Myocyte (in vitro differentiated cells): ENCODE data around the gene UNC5B. TPM values are rescaled to one million over a fixed set of nuclear protein-coding genes. Genes with fewer than 3 reads are reported as not detected.

Source experiments
- DNase-seq: peaks from one replicate; pipeline ENCODE4 v3.0.0-alpha.2; 2012; ENCODE audit warnings: low read depth
- total RNA-seq: library from RNA; depleted of rRNA; stranded (reverse); fragments of >200 nt; gene quantifications from 2 replicates; pipeline ENCODE4 v1.2.3, GENCODE V29; 2014

Gene UNC5B
- total RNA-seq, 1 donor from 2014 or later, result 3.6 TPM

DNA sequence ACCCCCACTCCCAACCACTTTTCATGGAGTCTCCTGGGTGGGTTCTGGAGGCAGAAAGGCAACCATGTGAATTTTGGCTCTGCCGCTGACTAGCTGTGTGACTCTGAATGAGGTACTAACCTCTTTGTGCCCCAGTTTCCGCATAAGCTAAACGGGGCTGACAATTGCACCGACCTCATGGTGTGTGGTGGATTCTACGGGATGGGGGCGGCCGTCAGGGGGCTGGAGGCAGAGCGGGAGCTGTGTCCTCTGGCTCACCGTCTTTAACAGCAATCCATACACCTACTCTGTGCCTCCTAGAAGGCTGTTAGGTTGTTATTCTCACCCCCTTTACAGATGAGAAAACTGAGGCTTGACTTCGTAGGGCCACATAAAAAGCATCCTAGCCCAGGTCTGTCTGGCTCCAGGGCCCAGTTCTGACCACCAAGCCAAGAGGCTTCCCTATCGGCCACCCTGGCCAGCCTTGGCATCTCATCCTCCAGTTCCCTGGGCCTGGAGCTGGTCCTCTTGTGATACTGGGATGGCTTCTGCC, 102.4 kb downstream of the UNC5B start:
- no peak for DNase-seq

DNA sequence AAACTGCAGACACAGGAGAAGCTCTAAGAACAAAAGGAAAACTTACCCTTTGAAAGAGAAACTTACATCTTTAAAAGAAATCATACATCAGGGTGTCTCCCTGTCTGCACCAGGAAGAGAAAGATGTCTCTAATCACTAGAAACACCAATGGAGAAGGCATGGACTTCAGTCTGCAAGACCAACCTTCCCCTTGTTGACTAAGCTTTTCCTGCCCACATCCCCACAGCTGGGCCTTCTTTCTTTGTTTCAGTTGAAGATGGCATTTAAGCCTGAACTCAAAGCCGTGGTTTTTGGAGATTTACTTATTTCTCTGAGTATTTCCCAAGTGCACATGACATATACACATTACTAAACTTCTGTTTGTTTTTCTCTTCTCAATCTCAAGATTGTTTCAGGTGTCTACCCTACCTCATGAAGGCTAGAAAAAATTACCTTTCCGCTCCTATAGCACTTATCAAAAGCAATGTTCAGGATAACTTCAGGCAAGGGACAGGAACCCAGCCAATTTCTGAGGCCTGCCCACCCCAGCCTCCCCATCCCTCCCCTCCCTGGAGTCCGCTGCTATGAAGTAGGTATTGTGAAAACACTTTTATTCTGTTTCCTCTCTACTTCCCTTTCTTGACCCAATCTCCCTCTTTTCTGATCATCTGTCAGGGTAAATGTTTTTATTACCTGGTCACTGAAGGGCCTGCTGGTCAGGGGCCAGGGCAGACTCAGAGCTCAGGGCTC, 103.9 kb downstream of the UNC5B start:
- DNase-seq, result no peak

DNA sequence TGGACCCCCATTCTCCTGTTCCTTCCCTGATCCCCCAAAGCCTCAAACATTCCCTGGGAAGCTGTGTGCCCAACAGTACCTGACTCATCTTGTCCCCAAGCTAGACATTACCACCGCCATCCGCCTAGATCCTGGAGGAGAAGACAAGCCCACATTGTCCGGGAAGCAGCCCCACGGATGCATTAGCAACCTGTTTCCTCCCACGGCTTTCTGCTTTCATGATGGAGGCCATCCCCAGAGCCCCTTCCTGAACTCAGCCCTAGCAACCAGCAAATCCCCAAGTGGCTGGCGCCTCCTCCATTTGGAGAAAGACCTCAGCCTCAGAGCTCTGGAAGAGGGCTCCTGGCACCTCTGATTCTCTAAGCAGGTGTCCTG, 104.4 kb downstream of the UNC5B start:
- no peak for DNase-seq

DNA sequence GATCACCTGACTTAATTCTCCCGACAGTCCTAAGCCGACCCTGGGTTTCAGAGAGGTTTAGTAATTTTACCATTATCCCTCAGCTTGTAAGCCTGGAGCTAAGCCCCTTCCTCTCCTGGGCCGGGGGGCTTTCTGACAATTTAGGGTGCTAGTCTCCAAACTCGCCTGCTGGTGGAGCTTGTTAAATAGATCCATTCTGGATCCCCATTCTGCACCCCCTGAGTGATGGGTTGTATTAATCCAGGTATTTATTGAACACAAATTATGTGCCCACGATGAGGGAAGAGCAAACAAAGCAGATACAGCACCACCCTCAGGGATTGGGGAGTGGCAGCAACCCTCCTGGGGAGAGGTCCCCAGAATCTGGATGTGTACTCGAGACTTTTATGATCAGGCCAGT, 105.4 kb downstream of the UNC5B start:
- no peak for DNase-seq

DNA sequence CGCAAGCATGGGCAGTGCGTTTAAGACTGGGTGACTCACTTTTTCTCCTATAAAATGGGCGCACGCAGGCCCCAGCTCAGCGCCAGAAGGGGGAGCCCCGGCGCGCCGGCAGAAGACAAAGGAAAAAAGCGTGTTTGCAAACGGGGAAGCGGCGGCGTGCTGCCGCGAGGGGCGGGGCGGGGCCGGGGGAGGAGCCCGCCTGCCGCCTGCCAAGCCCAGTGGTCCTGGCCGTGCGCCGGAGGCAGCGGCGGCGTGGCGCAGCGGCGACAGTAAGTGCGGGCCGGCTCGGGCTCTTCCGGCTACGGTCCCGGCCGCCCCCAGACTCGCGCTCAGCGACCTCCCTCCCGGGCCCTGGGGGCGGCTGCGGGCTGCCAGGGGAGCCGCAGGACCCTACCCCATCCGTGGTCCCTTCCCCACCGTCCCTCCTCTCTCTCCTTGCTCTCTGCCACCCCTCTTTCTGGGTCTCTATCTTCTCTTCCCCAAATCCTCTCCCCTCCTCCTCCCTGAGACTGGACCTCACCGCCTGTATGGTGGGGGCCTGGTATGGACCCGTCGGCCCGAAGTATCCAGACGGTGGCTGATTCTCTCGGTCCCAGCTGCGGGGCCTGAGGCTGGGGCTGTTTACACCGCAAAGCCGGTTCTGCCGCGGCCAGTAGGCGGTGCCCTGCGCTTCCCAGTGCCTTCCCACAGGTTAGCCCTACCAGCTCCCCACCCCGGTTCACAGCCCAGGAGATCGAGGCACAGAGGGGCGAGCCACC, 106.9 kb downstream of the UNC5B start, which contains the start of gene SLC29A3:
Gene SLC29A3, plus strand, starts transcription at position 218 of the 758 bp plus-strand sequence. Its CDS starts 51 bp downstream, at position 269.
- peak; percentile 79 for DNase-seq

GRCh38 chr10:71319800-71320392, 107.5 kb downstream of the UNC5B start:
- DNase-seq, result no peak

GRCh38 chr10:71320592-71320991, 108.2 kb downstream of the UNC5B start:
- no peak for DNase-seq

GRCh38 chr10:71321386-71321785, 109.0 kb downstream of the UNC5B start:
- no peak for DNase-seq

DNA sequence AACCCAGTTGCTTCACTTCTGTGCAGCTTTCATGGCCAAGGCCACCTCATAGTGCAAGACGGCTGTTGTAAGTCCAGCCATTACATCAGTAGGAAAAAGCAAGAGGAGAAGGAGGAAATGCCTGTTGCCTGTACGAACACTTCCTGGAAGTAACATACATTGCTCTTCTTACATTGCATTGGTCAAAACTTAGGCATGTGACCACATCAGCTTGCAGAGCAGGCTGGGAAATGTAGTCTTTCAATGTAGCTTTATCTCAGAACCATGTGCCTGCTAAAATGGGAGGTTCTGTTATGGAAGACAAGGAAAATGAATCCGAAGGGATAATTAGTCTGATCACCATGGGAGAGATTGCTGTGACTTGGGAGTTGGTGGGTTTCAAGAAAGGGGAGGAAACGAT, 111.0 kb downstream of the UNC5B start:
- DNase-seq, result no peak

GRCh38 chr10:71324743-71325142, 112.4 kb downstream of the UNC5B start:
- no peak for DNase-seq

GRCh38 chr10:71325267-71325666, 112.9 kb downstream of the UNC5B start:
- no peak for DNase-seq

- no peak for DNase-seq
These were observed 114.1 kb downstream of the UNC5B start for GRCh38 chr10:71326464-71326881.

- no peak for DNase-seq
These were observed 118.5 kb downstream of the UNC5B start for GRCh38 chr10:71330789-71331404.

DNA sequence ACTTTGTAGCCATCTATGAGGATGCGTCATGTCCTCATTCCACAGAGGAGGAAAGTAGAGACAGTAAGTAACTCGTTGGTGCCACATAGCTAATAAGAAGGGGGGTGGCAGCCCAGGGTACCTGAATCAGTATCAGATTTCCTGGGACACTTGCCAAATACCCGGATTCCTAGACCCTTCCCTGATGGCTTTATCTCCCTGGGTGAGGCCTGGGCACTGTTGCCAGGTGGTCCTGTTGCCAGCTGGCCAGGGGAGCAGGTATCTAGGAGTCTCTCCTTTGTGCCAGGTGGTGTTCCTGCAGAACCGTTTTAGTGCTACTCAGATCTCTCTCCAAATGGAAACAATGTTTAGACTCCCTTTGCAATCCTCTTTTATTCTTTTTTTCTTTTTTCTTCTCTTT, 119.4 kb downstream of the UNC5B start:
- DNase-seq, result no peak

DNA sequence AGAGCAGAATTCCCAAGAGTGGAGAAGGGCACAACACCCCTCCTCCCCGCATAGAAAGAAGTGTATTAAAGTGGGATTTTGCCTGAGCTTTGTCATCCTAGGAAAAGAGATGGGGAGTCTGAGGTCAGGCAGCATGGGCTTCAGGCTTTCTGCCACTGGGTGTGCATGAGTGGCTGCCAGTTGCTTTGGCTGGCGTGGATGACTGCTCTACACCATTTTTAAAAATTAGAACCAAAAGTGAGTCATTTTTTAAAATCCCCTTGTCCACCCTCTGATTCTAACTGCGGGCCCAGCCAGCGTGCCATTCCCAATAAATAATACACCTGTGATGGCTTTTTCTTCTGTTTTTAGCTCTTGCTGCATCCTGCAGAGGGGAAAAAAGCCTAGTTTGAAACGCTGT, 120.1 kb downstream of the UNC5B start:
- no peak for DNase-seq

DNA sequence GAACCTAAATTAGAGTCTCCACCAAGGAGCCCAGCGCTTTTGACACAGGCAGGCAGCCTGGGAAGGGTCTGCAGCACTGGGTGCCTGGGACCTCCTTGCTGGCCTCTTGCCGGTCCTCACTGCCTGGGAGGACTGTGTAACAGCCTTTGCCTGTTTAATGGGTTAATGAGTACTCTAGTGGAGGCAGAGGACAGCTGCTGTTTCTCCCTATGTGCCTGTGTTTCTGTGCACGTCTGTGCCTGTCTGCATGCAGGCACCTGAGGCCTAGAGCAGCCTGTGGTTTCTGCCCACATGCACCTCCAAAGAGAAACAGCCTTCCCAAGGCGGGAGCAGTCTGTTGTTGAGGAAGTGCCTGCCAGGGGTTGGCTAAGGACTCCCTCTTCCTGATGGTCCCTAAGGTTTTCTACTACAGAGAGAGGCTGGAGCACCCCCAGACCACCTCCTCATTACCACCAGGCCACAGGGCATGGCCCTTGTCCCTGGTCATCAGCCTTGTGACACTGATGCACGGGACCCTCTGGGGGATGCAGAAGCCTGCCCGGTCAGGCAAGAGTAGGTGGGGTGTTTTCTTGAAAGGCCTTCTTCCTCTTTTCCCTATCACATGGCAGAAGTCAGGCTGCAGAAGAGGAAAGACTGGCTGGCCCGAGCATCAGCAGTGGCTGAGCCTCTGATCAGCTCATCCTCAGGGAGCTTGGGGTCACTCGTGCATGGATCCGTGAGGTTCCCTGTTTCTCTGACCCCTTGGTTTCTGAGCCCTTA, 120.9 kb downstream of the UNC5B start:
- no peak for DNase-seq

GRCh38 chr10:71334221-71334791, 121.9 kb downstream of the UNC5B start:
- no peak for DNase-seq

DNA sequence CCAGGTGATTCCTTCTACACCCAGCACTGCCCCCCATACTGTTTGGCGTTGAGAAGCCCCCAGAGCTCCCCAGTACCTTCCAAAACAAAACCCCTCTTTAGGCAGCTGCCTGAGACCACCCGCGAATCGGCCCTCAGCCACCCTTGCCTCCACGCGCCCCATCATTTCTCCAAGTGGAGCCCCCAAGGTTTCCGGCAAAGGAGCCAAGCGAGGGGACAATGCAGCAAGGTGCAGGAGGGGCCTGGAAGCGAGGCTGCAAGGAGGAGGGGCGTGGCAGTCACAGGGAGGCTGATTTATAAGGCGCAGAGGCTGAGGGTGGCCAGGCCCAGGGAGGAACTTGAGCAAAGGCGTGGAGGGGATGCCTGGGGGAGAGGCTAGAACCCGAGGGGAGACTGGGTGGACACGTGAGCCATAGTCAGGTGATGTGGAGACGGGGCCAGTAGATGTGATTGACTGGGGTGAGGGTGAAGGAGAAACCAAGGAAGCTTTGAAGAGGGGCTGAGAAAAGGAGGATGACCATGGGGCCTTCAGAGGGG, 122.9 kb downstream of the UNC5B start:
- DNase-seq, result no peak

DNA sequence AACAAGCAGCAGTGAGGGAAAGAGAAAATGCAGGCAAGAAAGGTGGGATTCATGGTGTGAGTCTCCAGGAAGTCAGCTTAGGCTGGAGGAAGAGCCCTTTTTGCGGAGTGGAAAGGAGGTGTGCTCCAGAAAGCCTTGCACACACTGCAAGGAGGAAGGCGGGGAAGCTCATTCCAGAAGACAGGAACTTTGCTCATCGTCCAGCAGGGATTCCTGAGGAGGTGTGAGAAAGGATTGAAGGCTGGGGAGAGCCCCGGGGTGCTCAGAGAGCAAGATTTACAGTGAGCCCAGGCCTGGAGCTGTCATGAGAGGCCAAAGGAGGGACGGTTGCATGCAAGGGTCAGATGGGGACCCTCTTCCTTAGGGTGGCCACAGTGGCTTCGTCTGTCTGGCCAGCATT, 124.3 kb downstream of the UNC5B start:
- no peak for DNase-seq

DNA sequence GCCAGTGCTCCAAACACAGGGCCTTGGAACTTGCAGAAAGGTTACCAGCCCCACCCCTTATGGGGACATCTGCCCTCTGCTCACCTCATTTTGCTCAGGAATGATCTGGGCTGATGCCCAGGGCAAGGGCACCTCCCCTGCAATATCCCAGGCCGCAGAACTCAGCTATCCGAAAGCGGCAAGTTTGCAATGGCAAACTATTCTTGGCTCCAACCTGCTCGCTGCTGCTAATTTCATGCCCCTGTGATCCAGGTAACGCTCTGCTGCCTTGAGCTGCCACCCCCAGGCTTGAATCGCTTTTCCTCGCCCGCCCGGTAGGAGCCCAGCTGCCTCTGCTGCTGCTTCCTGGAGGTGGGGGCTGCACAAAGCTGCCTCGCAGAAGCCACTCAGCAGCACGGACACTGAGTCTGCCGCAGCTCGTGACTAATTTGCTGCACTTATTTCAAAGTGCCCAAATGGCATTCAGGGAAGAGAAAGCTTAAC, 124.9 kb downstream of the UNC5B start:
- no peak for DNase-seq
